Measurements from ENCODE around the gene STAG1.
A peak's percentile ranks its signal among the peaks of the same experiment; 100 is the strongest.
"Not testable (repeated sequence)": the region's sequence is repeated elsewhere in the genome, so short reads cannot be mapped to it uniquely, and the experiment has no call there.

Gene STAG1

GRCh38 chr3:136725468-136725867, 26.7 kb downstream of the STAG1 start:
- Histone ChIP-seq H3K79me2 (ENCODE audit: insufficient read depth, low read length) (peaks cover 81% of the 10 kb centered on the region), H3K9ac (ENCODE audit: low read length) (no peak overlapping the region), H3F3A (ENCODE audit: insufficient read depth) (no peaks in the 10 kb centered on the region; the same call in 1 of the 2 replicates), H3K4me3 (ENCODE audit: insufficient read depth, low read length, poor library complexity, severe bottlenecking) (no peak overlapping the region), H3K9me3 (ENCODE audit: insufficient read depth, low read length) (no peaks in the 10 kb centered on the region), H3K36me3 (ENCODE audit: low read length) (no peaks in the 10 kb centered on the region), H3K27ac (ENCODE audit: low read depth, low read length) (peak overlapping the region; percentile 20; the same call in 1 of the 2 replicates), H3K4me2 (ENCODE audit: low read depth, low read length, poor library complexity, severe bottlenecking) (peak overlapping the region; percentile 17), H3K9me2 (replicated peaks; ENCODE audit: insufficient read depth, low read length) (no peaks in the 10 kb centered on the region), H3K27me3 (ENCODE audit: low read length) (no peaks in the 10 kb centered on the region), H2AFZ (ENCODE audit: low read depth, low read length, severe bottlenecking) (no peak overlapping the region), H4K20me1 (ENCODE audit: low read depth, low read length) (no peaks in the 10 kb centered on the region; the same call in 1 of the 2 replicates)
- TF ChIP-seq EZH2phosphoT487 (conservative IDR thresholded peaks at IDR 0.05; ENCODE audit: low read length) (no peak), CTCF (IDR thresholded peaks at IDR 0.05; ENCODE audit: insufficient read depth, low read length, poor library complexity, severe bottlenecking) (no peak)

GRCh38 chr3:136722916-136723315, 29.3 kb downstream of the STAG1 start:
- not testable (repeated sequence) for H4K20me1 ChIP-seq (ENCODE audit: low read depth, low read length); H3K9ac ChIP-seq (ENCODE audit: low read length); H3K36me3 ChIP-seq (ENCODE audit: low read length); H3K4me2 ChIP-seq (ENCODE audit: low read depth, low read length, poor library complexity, severe bottlenecking); H3K9me2 ChIP-seq (replicated peaks; ENCODE audit: insufficient read depth, low read length); H3K27ac ChIP-seq (ENCODE audit: low read depth, low read length); H3K4me3 ChIP-seq (ENCODE audit: insufficient read depth, low read length, poor library complexity, severe bottlenecking); H3K9me3 ChIP-seq (ENCODE audit: insufficient read depth, low read length); H2AFZ ChIP-seq (ENCODE audit: low read depth, low read length, severe bottlenecking); H3F3A ChIP-seq (ENCODE audit: insufficient read depth); H3K27me3 ChIP-seq (ENCODE audit: low read length)
- peaks cover 79% of the 10 kb centered on the region for H3K79me2 ChIP-seq (ENCODE audit: insufficient read depth, low read length)

DNA sequence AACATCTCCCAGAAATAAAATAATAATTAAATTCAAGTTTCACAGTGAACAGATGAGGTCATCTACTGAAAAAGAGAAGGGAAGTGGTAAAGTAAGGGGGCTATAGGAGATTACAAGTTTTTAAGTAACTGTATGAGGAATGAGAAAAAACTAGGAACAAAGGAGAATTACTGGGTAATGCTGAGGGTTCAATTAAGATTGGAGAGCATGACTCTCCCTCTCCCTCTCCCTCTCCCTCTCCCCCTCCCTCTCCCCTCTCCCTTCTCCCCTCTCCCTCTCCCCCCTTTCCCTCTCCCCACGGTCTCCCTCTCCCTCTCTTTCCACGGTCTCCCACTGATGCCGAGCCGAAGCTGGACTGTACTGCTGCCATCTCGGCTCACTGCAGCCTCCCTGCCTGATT, 29.8 kb downstream of the STAG1 start:
- H2AFZ ChIP-seq (ENCODE audit: low read depth, low read length, severe bottlenecking); H4K20me1 ChIP-seq (ENCODE audit: low read depth, low read length); H3K4me3 ChIP-seq (ENCODE audit: insufficient read depth, low read length, poor library complexity, severe bottlenecking); H3K9ac ChIP-seq (ENCODE audit: low read length); H3K27me3 ChIP-seq (ENCODE audit: low read length); H3F3A ChIP-seq (ENCODE audit: insufficient read depth); H3K9me3 ChIP-seq (ENCODE audit: insufficient read depth, low read length); H3K27ac ChIP-seq (ENCODE audit: low read depth, low read length); H3K36me3 ChIP-seq (ENCODE audit: low read length); H3K9me2 ChIP-seq (replicated peaks; ENCODE audit: insufficient read depth, low read length); H3K4me2 ChIP-seq (ENCODE audit: low read depth, low read length, poor library complexity, severe bottlenecking): not testable (repeated sequence)
- peaks cover 79% of the 10 kb centered on the region for H3K79me2 ChIP-seq (ENCODE audit: insufficient read depth, low read length)

DNA sequence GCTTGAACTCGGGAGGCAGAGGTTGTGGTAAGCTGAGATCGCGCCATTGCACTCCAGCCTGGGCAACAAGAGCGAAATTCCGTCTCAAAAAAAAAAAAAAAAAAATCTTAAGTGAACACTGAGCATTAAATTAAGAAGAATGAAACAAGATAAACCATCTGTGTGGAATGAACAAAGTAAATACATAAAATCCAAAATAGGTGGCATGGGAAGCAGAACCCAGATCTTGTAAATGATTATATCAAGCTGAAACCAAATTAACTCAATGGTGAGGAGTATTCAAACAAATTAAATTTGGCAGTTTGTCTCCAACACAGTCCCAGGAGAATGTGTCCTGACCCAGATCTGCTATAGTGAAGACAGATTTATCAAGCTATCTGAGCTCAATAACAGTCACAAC, 32.1 kb downstream of the STAG1 start:
- no peaks in the 10 kb centered on the region for H4K20me1 ChIP-seq (ENCODE audit: low read depth, low read length)
- no peaks in the 10 kb centered on the region for H3K9me3 ChIP-seq (ENCODE audit: insufficient read depth, low read length)
- peaks cover 79% of the 10 kb centered on the region for H3K79me2 ChIP-seq (ENCODE audit: insufficient read depth, low read length)
- H3K27ac ChIP-seq (ENCODE audit: low read depth, low read length): no peak overlapping the region
- H3K27me3 ChIP-seq (ENCODE audit: low read length): no peaks in the 10 kb centered on the region
- no peak overlapping the region for H2AFZ ChIP-seq (ENCODE audit: low read depth, low read length, severe bottlenecking)
- no peak overlapping the region for H3K4me3 ChIP-seq (ENCODE audit: insufficient read depth, low read length, poor library complexity, severe bottlenecking)
- no peaks in the 10 kb centered on the region; the same call in 1 of the 2 replicates for H3K36me3 ChIP-seq (ENCODE audit: low read length)
- H3K9ac ChIP-seq (ENCODE audit: low read length): no peak overlapping the region
- H3K4me2 ChIP-seq (ENCODE audit: low read depth, low read length, poor library complexity, severe bottlenecking): no peak overlapping the region
- no peaks in the 10 kb centered on the region for H3K9me2 ChIP-seq (replicated peaks; ENCODE audit: insufficient read depth, low read length)
- H3F3A ChIP-seq (ENCODE audit: insufficient read depth): no peaks in the 10 kb centered on the region; the same call in 1 of the 2 replicates
- TF ChIP-seq CTCF (IDR thresholded peaks at IDR 0.05; ENCODE audit: insufficient read depth, low read length, poor library complexity, severe bottlenecking) (no peak), EZH2phosphoT487 (conservative IDR thresholded peaks at IDR 0.05; ENCODE audit: low read length) (no peak)

Data from SU-DHL-6 (cell line).